HCT116 (cell line): Measurements from ENCODE around the gene ERMAP. TPM values are rescaled to one million over a fixed set of nuclear protein-coding genes. Genes with fewer than 3 reads are reported as not detected.

ENCODE experiments used
- ATAC-seq: fragments of 200-7000 bp; cut with Tn5 transposase; 2 replicates; pipeline ENCODE4 v1.9.1; 2020; ENCODE audit warnings: mild to moderate bottlenecking, moderate library complexity
- BruUV-seq: library from RNA; stranded (reverse); fragments of 400-500 nt; replicated peaks from 2 replicates; lab custom pipeline; 2021; lab: Mats Ljungman, UMichigan
- CTCF ChIA-PET: fragments of 300-600 bp; sonication (Branson Sonifier 250); formaldehyde crosslinking; loops from one replicate; lab custom pipeline; 2021; ENCODE audit warnings: antibody characterized with exemption; lab: Charles Lee
- POLR2A ChIA-PET: fragments of 300-600, 350-600 bp; sonication (Branson Sonifier 250); formaldehyde crosslinking; loops from one replicate; lab custom pipeline; 2021; ENCODE audit warnings: antibody characterized with exemption; lab: Charles Lee
- RAD21 ChIA-PET, 2 experiments: fragments of 300-600 bp; sonication (Branson Sonifier 250); formaldehyde crosslinking; loops; one replicate each; lab custom pipeline; 2023; ENCODE audit warnings: low total read pairs in 2 of 2; ENCODE audit not compliant: uncharacterized antibody in 2 of 2, unreplicated experiment in 2 of 2, low non-redundant PET in 1 of 2; lab: Charles Lee
- DNase-seq: peaks from one replicate; pipeline ENCODE4 v3.0.0-alpha.2; 2010; ENCODE audit warnings: low read depth, low spot score
- H2AFZ ChIP-seq: fragments of 200-600 bp; shearing (Covaris generic), sonication (generic); 2 replicates; pipeline ENCODE4 v1.6.1; 2017; ENCODE audit warnings: low read depth, mixed run types, mixed read lengths, antibody characterized with exemption, low read length; ENCODE audit not compliant: poor library complexity, severe bottlenecking
- H3K27ac ChIP-seq: 2 replicates; pipeline ENCODE4 v1.5.1; 2012; ENCODE audit warnings: low read depth, low read length
- H3K27me3 ChIP-seq: fragments of 200-600 bp; sonication (generic); 2 replicates; pipeline ENCODE4 v1.6.1; 2016; ENCODE audit warnings: mixed run types, low read length, mixed read lengths; ENCODE audit not compliant: insufficient read depth
- H3K36me3 ChIP-seq, 2 experiments: fragments of 200-500 bp in 1 of 2; fragments of 200-600 bp in 1 of 2; sonication (Bioruptor generic) in 1 of 2; sonication (generic) in 1 of 2; 2 replicates each; pipeline versions ENCODE4 v1.5.1 to v1.6.1; 2014 to 2016; ENCODE audit warnings: low read length in 2 of 2, inconsistent platforms in 1 of 2, mixed read lengths in 1 of 2, mixed run types in 1 of 2; ENCODE audit not compliant: insufficient read depth in 2 of 2, control insufficient read depth in 1 of 2
- H3K4me1 ChIP-seq, 2 experiments: fragments of 200-600 bp in 1 of 2; sonication (generic) in 1 of 2; 2 replicates each; pipeline versions ENCODE4 v1.5.1 to v1.6.1; 2012 to 2017; ENCODE audit warnings: low read length in 2 of 2, inconsistent platforms in 1 of 2, mild to moderate bottlenecking in 1 of 2, mixed read lengths in 1 of 2, mixed run types in 1 of 2, moderate library complexity in 1 of 2; ENCODE audit not compliant: insufficient read depth in 2 of 2, control insufficient read depth in 1 of 2
- H3K4me2 ChIP-seq: fragments of 200-600 bp; sonication (generic); 2 replicates; pipeline ENCODE4 v1.6.1; 2017; ENCODE audit warnings: mixed run types, low read length, mixed read lengths
- H3K4me3 ChIP-seq, 2 experiments: fragments of 200-600 bp in 1 of 2; sonication (generic) in 1 of 2; replicated peaks in 1 of 2; 2 replicates each; pipeline ENCODE4 v1.5.1; 2011 to 2016; ENCODE audit warnings: low read length in 2 of 2, control low read depth in 1 of 2, low read depth in 1 of 2, mild to moderate bottlenecking in 1 of 2, mixed read lengths in 1 of 2, mixed run types in 1 of 2
- H3K79me2 ChIP-seq: fragments of 200-600 bp; sonication (generic); 2 replicates; pipeline ENCODE4 v1.6.1; 2017; ENCODE audit warnings: mild to moderate bottlenecking, mixed run types, low read length, moderate library complexity, mixed read lengths; ENCODE audit not compliant: insufficient read depth
- H3K9ac ChIP-seq: fragments of 200-600 bp; sonication (generic); 2 replicates; pipeline ENCODE4 v1.6.1; 2016; ENCODE audit warnings: low read length, mixed read lengths
- H3K9me2 ChIP-seq: fragments of 200-600 bp; sonication (generic), shearing (Covaris generic); 2 replicates; pipeline ENCODE4 v1.6.1; 2017; ENCODE audit warnings: mixed run types, mild to moderate bottlenecking, moderate library complexity; ENCODE audit not compliant: insufficient read depth
- H3K9me3 ChIP-seq, 2 experiments: fragments of 200-500 bp in 1 of 2; fragments of 200-600 bp in 1 of 2; sonication (Bioruptor generic) in 1 of 2; sonication (generic) in 1 of 2; 2 replicates each; pipeline ENCODE4 v1.6.1; 2014 to 2017; ENCODE audit warnings: low read length in 2 of 2, mixed read lengths in 2 of 2, inconsistent platforms in 1 of 2, low read depth in 1 of 2, mild to moderate bottlenecking in 1 of 2, mixed run types in 1 of 2, moderate library complexity in 1 of 2; ENCODE audit not compliant: control insufficient read depth in 1 of 2, insufficient read depth in 1 of 2
- H4K20me1 ChIP-seq: fragments of 200-600 bp; sonication (generic), shearing (Covaris generic); 2 replicates; pipeline ENCODE4 v1.6.1; 2017; ENCODE audit warnings: mixed run types, mild to moderate bottlenecking, moderate library complexity; ENCODE audit not compliant: insufficient read depth
- CEBPB ChIP-seq: IDR thresholded peaks from 2 replicates; pipeline ENCODE4 v1.6.1; 2012; ENCODE audit warnings: low read depth
- FOSL1 ChIP-seq: IDR thresholded peaks from 2 replicates; pipeline ENCODE4 v1.6.1; 2012; ENCODE audit warnings: low read depth
- POLR2AphosphoS5 ChIP-seq: IDR thresholded peaks from 2 replicates; pipeline ENCODE4 v1.6.1; 2011; ENCODE audit warnings: mild to moderate bottlenecking, low read depth, low read length, moderate library complexity
- SIN3A ChIP-seq: IDR thresholded peaks from 2 replicates; pipeline ENCODE4 v1.6.1; 2012; ENCODE audit warnings: low read depth
- ZFX ChIP-seq: fragments of 450-650 bp; IDR thresholded peaks from 2 replicates; pipeline ENCODE4 v1.6.1; 2017
- ZNF274 ChIP-seq: fragments of 200-500 bp; sonication (Bioruptor generic); IDR thresholded peaks from 2 replicates; pipeline ENCODE4 v1.6.1; 2014; ENCODE audit warnings: mild to moderate bottlenecking, low read depth, low read length, inconsistent platforms
- intact Hi-C: fragments of 100-400 bp; cut with micrococcal nuclease; formaldehyde crosslinking; loops from 2 replicates; pipeline ENCODE4 v1.10.0; 2022
- total RNA-seq: library from RNA; stranded (reverse); gene quantifications from one replicate; pipeline ENCODE4 v1.2.1, GENCODE V29; 2021; ENCODE audit not compliant: unreplicated experiment
- TF ChIP-seq, protein P1 (sequence below): IDR thresholded peaks from 2 replicates; pipeline ENCODE4 v1.6.1; 2012
- TF ChIP-seq, protein P2 (sequence below), 3 experiments: fragments of 200-600 bp in 1 of 3; sonication (generic) in 1 of 3; IDR thresholded peaks in 2 of 3; conservative IDR thresholded peaks in 1 of 3; 2 replicates each; pipeline ENCODE4 v1.5.1; 2012 to 2017; ENCODE audit warnings: low read depth in 2 of 3, low read length in 2 of 3, antibody characterized with exemption in 1 of 3, borderline replicate concordance in 1 of 3, control low read depth in 1 of 3, mild to moderate bottlenecking in 1 of 3, mixed read lengths in 1 of 3, mixed run types in 1 of 3, moderate library complexity in 1 of 3; ENCODE audit not compliant: insufficient read depth in 1 of 3

ERMAP gene
- total RNA-seq, 1 experiment from 2014 or later: 5.4 TPM

DNA sequence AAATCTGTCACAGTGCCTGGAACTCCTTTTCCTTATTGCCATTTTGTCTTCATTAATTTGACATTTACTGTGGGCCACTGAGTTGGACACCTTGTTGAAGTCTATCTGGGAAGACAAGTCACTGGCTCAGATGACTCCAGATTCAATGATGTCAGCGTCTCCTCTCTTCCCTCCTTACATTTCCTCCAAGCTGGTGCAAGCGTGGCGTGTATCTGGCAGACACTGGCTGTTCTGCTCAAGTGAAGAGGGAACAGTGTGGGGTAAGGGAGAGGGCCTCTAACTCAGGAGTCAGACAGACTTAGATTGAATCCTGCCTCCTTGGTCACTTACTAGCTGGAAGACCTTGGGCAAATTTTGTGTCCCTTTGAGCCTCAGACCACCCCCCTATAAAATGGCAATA lies 20.8 kb downstream of the ERMAP start:
- RAD21 ChIA-PET: no interaction called here
- no peaks in the 10 kb centered on the region for H3K9me2 ChIP-seq
- H4K20me1 ChIP-seq: no peaks in the 10 kb centered on the region
- DNase-seq: no peak
- no peak overlapping the region for H3K4me3 ChIP-seq
- intact Hi-C loops: no loop called here
- H3K79me2 ChIP-seq: no peaks in the 10 kb centered on the region
- no peak overlapping the region for H2AFZ ChIP-seq
- no peaks in the 10 kb centered on the region for H3K9me3 ChIP-seq
- no peak for ATAC-seq
- CTCF ChIA-PET: interaction anchor here (1.3 kb wide), 1 partner anchor 9 kb away, joined by 7 read pairs; the partner anchor contains the start of gene ZNF691
- POLR2A ChIA-PET: no interaction called here
- BruUV-seq: no TSS peak
- no peak overlapping the region for H3K9ac ChIP-seq
- no peak overlapping the region for H3K27ac ChIP-seq
- TF ChIP-seq ZNF274: no peak
- TF ChIP-seq SIN3A: no peak
- no peak for TF ChIP-seq CEBPB
- TF ChIP-seq ZFX: no peak
- TF ChIP-seq, protein P1, sequence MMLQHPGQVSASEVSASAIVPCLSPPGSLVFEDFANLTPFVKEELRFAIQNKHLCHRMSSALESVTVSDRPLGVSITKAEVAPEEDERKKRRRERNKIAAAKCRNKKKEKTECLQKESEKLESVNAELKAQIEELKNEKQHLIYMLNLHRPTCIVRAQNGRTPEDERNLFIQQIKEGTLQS: no peak
- TF ChIP-seq POLR2AphosphoS5: no peak
- TF ChIP-seq FOSL1: no peak
- TF ChIP-seq, protein P2, sequence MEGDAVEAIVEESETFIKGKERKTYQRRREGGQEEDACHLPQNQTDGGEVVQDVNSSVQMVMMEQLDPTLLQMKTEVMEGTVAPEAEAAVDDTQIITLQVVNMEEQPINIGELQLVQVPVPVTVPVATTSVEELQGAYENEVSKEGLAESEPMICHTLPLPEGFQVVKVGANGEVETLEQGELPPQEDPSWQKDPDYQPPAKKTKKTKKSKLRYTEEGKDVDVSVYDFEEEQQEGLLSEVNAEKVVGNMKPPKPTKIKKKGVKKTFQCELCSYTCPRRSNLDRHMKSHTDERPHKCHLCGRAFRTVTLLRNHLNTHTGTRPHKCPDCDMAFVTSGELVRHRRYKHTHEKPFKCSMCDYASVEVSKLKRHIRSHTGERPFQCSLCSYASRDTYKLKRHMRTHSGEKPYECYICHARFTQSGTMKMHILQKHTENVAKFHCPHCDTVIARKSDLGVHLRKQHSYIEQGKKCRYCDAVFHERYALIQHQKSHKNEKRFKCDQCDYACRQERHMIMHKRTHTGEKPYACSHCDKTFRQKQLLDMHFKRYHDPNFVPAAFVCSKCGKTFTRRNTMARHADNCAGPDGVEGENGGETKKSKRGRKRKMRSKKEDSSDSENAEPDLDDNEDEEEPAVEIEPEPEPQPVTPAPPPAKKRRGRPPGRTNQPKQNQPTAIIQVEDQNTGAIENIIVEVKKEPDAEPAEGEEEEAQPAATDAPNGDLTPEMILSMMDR (IDR thresholded peaks at IDR 0.05 in 2 of 3, conservative IDR thresholded peaks at IDR 0.05 in 1 of 3; ENCODE audit: borderline replicate concordance in 1 of 3, insufficient read depth in 1 of 3, low read depth in 2 of 3, low read length in 2 of 3): no peak
- no peaks in the 10 kb centered on the region for H3K27me3 ChIP-seq
- no peaks in the 10 kb centered on the region for H3K36me3 ChIP-seq
- no peak overlapping the region for H3K4me2 ChIP-seq
- no peaks in the 10 kb centered on the region for H3K4me1 ChIP-seq
